Lower lobe of right lung (tissue), 2 donors: ENCODE data around the gene LOXL1. TPM values are rescaled to one million over a fixed set of nuclear protein-coding genes. Genes with fewer than 3 reads are reported as not detected.

ENCODE experiments used
- ATAC-seq, 2 donors: fragments of 200-7000 bp; cut with Tn5 transposase; one replicate each; pipeline ENCODE4 v1.9.1; 2020 to 2022; ENCODE audit warnings: mild to moderate bottlenecking in 2 of 2, moderate library complexity in 2 of 2
- DNase-seq: peaks from one replicate; pipeline ENCODE4 v3.0.0-alpha.2; 2020
- H3K27ac ChIP-seq: fragments of 200-600 bp; one replicate; pipeline ENCODE4 v1.8.0; 2022
- H3K27me3 ChIP-seq: fragments of 200-600 bp; one replicate; pipeline ENCODE4 v1.8.0; 2022; ENCODE audit warnings: low read depth
- H3K36me3 ChIP-seq: fragments of 200-600 bp; one replicate; pipeline ENCODE4 v1.8.0; 2022; ENCODE audit warnings: mild to moderate bottlenecking
- H3K4me1 ChIP-seq: fragments of 200-600 bp; one replicate; pipeline ENCODE4 v1.8.0; 2022
- H3K4me3 ChIP-seq: fragments of 200-600 bp; one replicate; pipeline ENCODE4 v1.8.0; 2022; ENCODE audit warnings: mild to moderate bottlenecking
- H3K9me3 ChIP-seq: fragments of 200-600 bp; one replicate; pipeline ENCODE4 v1.8.0; 2022
- intact Hi-C: fragments of 100-400 bp; cut with DNase I; formaldehyde crosslinking; loops from one replicate; pipeline ENCODE4 v1.11.0; 2022
- total RNA-seq: library from RNA; stranded (reverse); fragmentation: NEBNext Ultra II Directional; extraction: Animal tissue kit (Norgen Biotek cat#: 25700); gene quantifications from one replicate; pipeline ENCODE4 v1.2.1, GENCODE V29; 2021
- TF ChIP-seq, protein P1 (sequence below): fragments of 200-600 bp; IDR thresholded peaks from one replicate; pipeline ENCODE4 v1.8.0; 2022; ENCODE audit warnings: antibody characterized with exemption, mild to moderate bottlenecking
- donor health status: DM: no; HTN: yes; CAD: no; lungs with severe emphysema.

Gene LOXL1
- total RNA-seq, 1 donor from 2014 or later, result 7.6 TPM

DNA sequence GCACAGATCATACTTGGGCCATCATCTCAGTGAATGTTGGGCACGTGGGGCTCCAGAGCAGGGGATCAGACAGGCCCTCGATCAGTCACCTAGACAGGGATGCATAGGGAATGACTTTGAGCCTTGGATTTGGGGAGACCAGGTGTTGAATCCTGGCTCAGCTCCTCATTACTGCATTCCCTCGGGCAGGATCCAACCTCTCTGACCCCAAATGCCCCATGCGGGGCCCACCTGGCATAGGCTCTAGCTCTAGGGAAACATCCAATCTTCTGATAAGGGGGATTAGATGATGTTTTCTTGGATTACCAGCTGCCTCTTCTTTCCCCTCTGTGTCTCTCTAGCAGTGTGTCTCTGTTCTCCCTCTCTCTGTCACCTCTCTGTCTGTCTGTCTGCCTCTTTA, 22.7 kb downstream of the LOXL1 start:
- DNase-seq, result peak; percentile 2
- intact Hi-C loops, result no loop called here

DNA sequence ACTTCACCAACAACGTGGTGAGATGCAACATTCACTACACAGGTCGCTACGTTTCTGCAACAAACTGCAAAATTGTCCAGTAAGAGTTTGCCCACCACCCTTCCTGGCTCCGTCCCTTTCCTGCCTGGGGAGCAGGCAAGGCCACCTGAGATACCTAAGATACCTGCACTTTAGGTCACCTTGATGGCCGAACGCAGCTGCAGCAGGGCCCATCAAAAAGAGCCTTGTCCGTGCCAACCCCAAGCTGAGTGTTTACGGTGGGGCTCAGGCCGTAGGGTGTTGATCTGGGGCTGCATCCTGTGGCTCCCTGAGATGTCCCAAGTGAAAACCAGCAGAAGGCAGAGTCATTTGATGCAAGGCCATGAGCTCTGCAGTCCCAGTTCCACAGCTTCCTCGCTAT, 23.2 kb downstream of the LOXL1 start:
- intact Hi-C loops, result no loop called here
- no peak for ATAC-seq
- Histone ChIP-seq H3K4me1 (peaks cover 13% of the 10 kb centered on the region), H3K4me3 (no peak overlapping the region), H3K9me3 (no peaks in the 10 kb centered on the region), H3K27me3 (no peaks in the 10 kb centered on the region), H3K36me3 (no peaks in the 10 kb centered on the region), H3K27ac (no peak overlapping the region)
- peak; percentile 28 for DNase-seq
- TF ChIP-seq, protein P1, sequence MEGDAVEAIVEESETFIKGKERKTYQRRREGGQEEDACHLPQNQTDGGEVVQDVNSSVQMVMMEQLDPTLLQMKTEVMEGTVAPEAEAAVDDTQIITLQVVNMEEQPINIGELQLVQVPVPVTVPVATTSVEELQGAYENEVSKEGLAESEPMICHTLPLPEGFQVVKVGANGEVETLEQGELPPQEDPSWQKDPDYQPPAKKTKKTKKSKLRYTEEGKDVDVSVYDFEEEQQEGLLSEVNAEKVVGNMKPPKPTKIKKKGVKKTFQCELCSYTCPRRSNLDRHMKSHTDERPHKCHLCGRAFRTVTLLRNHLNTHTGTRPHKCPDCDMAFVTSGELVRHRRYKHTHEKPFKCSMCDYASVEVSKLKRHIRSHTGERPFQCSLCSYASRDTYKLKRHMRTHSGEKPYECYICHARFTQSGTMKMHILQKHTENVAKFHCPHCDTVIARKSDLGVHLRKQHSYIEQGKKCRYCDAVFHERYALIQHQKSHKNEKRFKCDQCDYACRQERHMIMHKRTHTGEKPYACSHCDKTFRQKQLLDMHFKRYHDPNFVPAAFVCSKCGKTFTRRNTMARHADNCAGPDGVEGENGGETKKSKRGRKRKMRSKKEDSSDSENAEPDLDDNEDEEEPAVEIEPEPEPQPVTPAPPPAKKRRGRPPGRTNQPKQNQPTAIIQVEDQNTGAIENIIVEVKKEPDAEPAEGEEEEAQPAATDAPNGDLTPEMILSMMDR, result no peak

More for the DNA sequence above, 22.7 kb downstream of the LOXL1 start:
- TF ChIP-seq, protein P1, result no peak
- H3K36me3 ChIP-seq, result no peaks in the 10 kb centered on the region
- H3K4me3 ChIP-seq, result no peak overlapping the region
- H3K4me1 ChIP-seq, result peaks cover 13% of the 10 kb centered on the region
- no peaks in the 10 kb centered on the region for H3K9me3 ChIP-seq
- ATAC-seq, result no peak
- no peak overlapping the region for H3K27ac ChIP-seq
- no peaks in the 10 kb centered on the region for H3K27me3 ChIP-seq

DNA sequence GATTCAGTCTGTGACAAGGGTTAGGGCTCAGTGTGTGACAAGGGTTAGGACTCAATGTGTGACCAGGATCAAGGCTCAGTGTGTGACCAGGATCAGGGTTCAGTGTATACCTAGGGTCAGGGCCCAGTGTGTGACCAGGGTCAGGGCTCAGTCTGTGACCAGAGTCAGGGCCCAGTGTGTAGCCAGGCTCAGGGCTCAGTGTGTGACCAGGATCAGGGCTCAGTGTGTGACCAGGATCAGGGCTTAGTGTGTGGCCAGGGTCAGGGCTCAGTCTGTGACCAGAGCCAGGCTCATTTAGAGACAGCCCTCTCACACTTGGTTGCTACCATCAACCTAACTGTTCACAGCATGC, 24.2 kb downstream of the LOXL1 start:
- H3K9me3 ChIP-seq, result no peaks in the 10 kb centered on the region
- H3K4me3 ChIP-seq, result no peak overlapping the region
- TF ChIP-seq, protein P1, result no peak
- H3K27ac ChIP-seq, result peak overlapping the region; percentile 42
- H3K27me3 ChIP-seq, result no peaks in the 10 kb centered on the region
- DNase-seq (peak; percentile 24), ATAC-seq (no peak)
- H3K36me3 ChIP-seq, result no peaks in the 10 kb centered on the region
- peaks cover 13% of the 10 kb centered on the region for H3K4me1 ChIP-seq
- intact Hi-C loops, result no loop called here

DNA sequence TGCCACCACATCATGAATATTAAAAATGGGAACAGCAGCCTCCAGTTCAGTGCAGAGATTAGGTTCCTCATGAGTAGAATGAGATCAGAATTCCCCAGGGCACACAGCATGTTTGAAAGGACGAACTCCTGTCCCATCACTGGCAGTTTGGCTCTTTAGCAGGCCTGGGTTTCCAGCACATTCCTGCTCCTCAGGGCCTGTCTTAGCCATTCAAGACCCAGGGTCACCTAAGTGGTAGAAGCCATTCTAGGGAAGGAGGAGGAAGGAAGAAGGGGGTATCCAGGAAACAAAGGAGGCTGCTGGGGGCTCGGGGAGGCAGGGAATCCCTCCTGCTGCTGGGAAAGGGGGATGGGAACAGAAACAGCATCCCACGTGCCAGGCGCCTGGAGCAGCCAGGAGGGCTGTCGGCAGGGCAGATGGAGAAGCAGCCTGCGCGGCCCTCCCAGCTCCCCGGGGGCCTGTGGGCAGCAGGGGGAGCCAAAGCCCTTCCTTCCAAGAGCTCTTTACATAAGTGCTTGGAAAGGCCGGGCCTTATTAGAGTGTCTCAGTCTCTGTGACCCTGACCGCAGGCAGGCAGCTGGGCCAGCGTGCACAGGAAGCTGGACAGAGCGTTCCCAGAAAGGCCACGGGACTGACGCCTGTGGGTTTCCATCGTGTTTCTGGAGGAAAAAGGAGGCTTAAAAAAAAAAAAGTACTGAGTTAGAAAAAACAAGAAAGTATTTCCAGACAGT, 24.7 kb downstream of the LOXL1 start:
- DNase-seq, result peak; percentile 91
- intact Hi-C loops, result no loop called here
- Histone ChIP-seq H3K4me3 (no peak overlapping the region), H3K36me3 (no peaks in the 10 kb centered on the region), H3K27ac (peak overlapping the region; percentile 84), H3K27me3 (no peaks in the 10 kb centered on the region), H3K4me1 (peaks cover 14% of the 10 kb centered on the region), H3K9me3 (no peaks in the 10 kb centered on the region)
- TF ChIP-seq, protein P1, result peak; percentile 87
- ATAC-seq, result peak; percentile 96 to 97

DNA sequence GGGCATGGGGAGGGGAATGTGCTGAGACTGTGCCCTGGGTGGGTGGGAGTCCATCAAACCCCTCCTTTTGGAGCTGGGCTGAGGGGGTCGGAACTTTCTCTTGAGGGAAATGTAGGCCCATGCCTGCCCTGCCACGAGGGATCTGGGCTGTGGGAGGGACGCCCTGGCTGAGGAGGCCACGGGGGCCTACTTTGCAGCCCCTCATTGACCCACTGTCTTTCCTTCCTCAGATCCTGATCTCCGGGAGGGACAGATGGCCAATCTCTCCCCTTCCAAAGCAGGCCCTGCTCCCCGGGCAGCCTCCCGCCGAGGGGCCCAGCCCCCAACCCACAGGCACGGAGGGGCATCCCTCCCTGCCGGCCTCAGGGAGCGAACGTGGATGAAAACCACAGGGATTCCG, 25.3 kb downstream of the LOXL1 start:
- DNase-seq (peak; percentile 36), ATAC-seq (peak in 1 of 2 donors; percentile 35)
- Histone ChIP-seq H3K36me3 (no peaks in the 10 kb centered on the region), H3K4me1 (peaks cover 20% of the 10 kb centered on the region), H3K27ac (peak overlapping the region; percentile 84), H3K27me3 (no peaks in the 10 kb centered on the region), H3K4me3 (no peak overlapping the region), H3K9me3 (no peaks in the 10 kb centered on the region)
- intact Hi-C loops, result no loop called here
- TF ChIP-seq, protein P1, result no peak
